ENCODE measurements around the gene SPRTN. TPM values are rescaled to one million over a fixed set of nuclear protein-coding genes. Genes with fewer than 3 reads are reported as not detected.

The SPRTN gene
- total RNA-seq, 6 experiments from 2014 or later, result 3.3 to 6.4 (median 4.8) TPM

GRCh38 chr1:231401478-231401877 is 63.4 kb downstream of the SPRTN start:
- WGBS (ENCODE audit: insufficient coverage, low coverage, low lambda C conversion rate, missing lambda C conversion rate), result 58% methylated on average over 1 of the region's 1 CpG
- TF ChIP-seq POLR2A (IDR thresholded peaks at IDR 0.05), result no peak
- H3K36me3 ChIP-seq, result no peaks in the 10 kb centered on the region
- H3K27ac ChIP-seq, result no peak overlapping the region
- DNase-seq (no peak), ATAC-seq (no peak)
- peaks cover 0 to 12% (median 6%) of the 10 kb centered on the region in 4 donors for H3K4me1 ChIP-seq
- H3K9me3 ChIP-seq, result no peaks in the 10 kb centered on the region
- intact Hi-C loops (cut with DNase I), result no loop called here
- no peaks in the 10 kb centered on the region for H3K27me3 ChIP-seq
- no peak overlapping the region for H3K4me3 ChIP-seq

- Histone ChIP-seq H3K27me3 (no peaks in the 10 kb centered on the region), H3K27ac (no peak overlapping the region), H3K36me3 (no peaks in the 10 kb centered on the region), H3K4me1 (peaks cover 0 to 40% (median 7%) of the 10 kb centered on the region in 4 donors), H3K4me3 (no peak overlapping the region), H3K9me3 (no peaks in the 10 kb centered on the region)
- intact Hi-C loops (cut with DNase I), result no loop called here
- WGBS (ENCODE audit: insufficient coverage, low coverage, low lambda C conversion rate, missing lambda C conversion rate), result 46% methylated on average over 2 of the region's 2 CpGs
- ATAC-seq, result no peak
- no peak for DNase-seq
- TF ChIP-seq POLR2A (IDR thresholded peaks at IDR 0.05), result no peak
- TF ChIP-seq, protein P1, sequence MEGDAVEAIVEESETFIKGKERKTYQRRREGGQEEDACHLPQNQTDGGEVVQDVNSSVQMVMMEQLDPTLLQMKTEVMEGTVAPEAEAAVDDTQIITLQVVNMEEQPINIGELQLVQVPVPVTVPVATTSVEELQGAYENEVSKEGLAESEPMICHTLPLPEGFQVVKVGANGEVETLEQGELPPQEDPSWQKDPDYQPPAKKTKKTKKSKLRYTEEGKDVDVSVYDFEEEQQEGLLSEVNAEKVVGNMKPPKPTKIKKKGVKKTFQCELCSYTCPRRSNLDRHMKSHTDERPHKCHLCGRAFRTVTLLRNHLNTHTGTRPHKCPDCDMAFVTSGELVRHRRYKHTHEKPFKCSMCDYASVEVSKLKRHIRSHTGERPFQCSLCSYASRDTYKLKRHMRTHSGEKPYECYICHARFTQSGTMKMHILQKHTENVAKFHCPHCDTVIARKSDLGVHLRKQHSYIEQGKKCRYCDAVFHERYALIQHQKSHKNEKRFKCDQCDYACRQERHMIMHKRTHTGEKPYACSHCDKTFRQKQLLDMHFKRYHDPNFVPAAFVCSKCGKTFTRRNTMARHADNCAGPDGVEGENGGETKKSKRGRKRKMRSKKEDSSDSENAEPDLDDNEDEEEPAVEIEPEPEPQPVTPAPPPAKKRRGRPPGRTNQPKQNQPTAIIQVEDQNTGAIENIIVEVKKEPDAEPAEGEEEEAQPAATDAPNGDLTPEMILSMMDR (IDR thresholded peaks at IDR 0.05), result no peak
Observed at GRCh38 chr1:231404318-231404717, 66.2 kb downstream of the SPRTN start.

Other genes with a start within 250 kb of the SPRTN start
- not detected for gene TRIM67, start 176.2 kb upstream of the SPRTN start, total RNA-seq
- gene GNPAT, start 97.1 kb upstream of the SPRTN start, total RNA-seq, result 10 to 100 TPM; 18.5 to 24.3 (median 20.1) TPM
- 1 to 10 TPM; 5.7 to 7.8 (median 6.8) TPM for gene EXOC8, start 441 bp upstream of the SPRTN start, total RNA-seq
- gene EGLN1, start 84.0 kb downstream of the SPRTN start, total RNA-seq, result 10 to 100 TPM; 19.3 to 66.5 (median 38.9) TPM
- gene TSNAX, start 190.4 kb downstream of the SPRTN start, total RNA-seq, result 10 to 100 TPM; 11.5 to 18.6 (median 13.6) TPM

All from right lobe of liver (tissue), 6 donors.